Left kidney (tissue), 8 donors: ENCODE data around the gene CHKB. TPM values are rescaled to one million over a fixed set of nuclear protein-coding genes. Genes with fewer than 3 reads are reported as not detected.
"Not testable (repeated sequence)": the region's sequence is repeated elsewhere in the genome, so short reads cannot be mapped to it uniquely, and the experiment has no call there.

ENCODE experiments used
- DNase-seq: peaks from one replicate; pipeline ENCODE4 v3.0.0-alpha.2; 2013
- long read RNA-seq, 8 donors: transcript quantifications; one replicate each; lab custom pipeline, GENCODE V29; 2026
- polyA plus RNA-seq: library from polyadenylated mRNA; unstranded; fragments of 120-200 nt; gene quantifications from one replicate; pipeline ENCODE4 v1.2.1, GENCODE V29; 2013; ENCODE audit not compliant: insufficient read length

The CHKB gene
- polyA plus RNA-seq: 112 TPM
- long read RNA-seq, donor 1, transcript CHKB-201 (11 exons, 1,638 nt): major isoform, 12 of 22 reads
- long read RNA-seq, donor 1, partial matches to known transcripts: 5 of 22 reads
- long read RNA-seq, donor 1, other reads (novel, unspliced or antisense): 0 of 22 reads
- long read RNA-seq, donor 2, transcript CHKB-212 (9 exons, 2,069 nt): minor isoform, 5 of 21 reads
- long read RNA-seq, donor 2, transcript CHKB-201 (11 exons, 1,638 nt): major isoform, 10 of 21 reads
- long read RNA-seq, donor 2, partial matches to known transcripts: 0 of 21 reads
- long read RNA-seq, donor 2, other reads (novel, unspliced or antisense): 5 of 21 reads
- long read RNA-seq, donor 3, transcript CHKB-201 (11 exons, 1,638 nt): major isoform, 9 of 13 reads
- long read RNA-seq, donor 3, partial matches to known transcripts: 0 of 13 reads
- long read RNA-seq, donor 3, other reads (novel, unspliced or antisense): 0 of 13 reads
- long read RNA-seq, donor 4, partial matches to known transcripts: 0 of 1 reads
- long read RNA-seq, donor 4, other reads (novel, unspliced or antisense): 0 of 1 reads
- long read RNA-seq, donor 5, transcript CHKB-201 (11 exons, 1,638 nt): major isoform, 16 of 36 reads
- long read RNA-seq, donor 5, transcript CHKB-212 (9 exons, 2,069 nt): minor isoform, 6 of 36 reads
- long read RNA-seq, donor 5, partial matches to known transcripts: 9 of 36 reads
- long read RNA-seq, donor 5, other reads (novel, unspliced or antisense): 0 of 36 reads
- long read RNA-seq, donor 6, transcript CHKB-201 (11 exons, 1,638 nt): major isoform, 11 of 13 reads
- long read RNA-seq, donor 6, partial matches to known transcripts: 0 of 13 reads
- long read RNA-seq, donor 6, other reads (novel, unspliced or antisense): 0 of 13 reads
- long read RNA-seq, donor 7, transcript CHKB-201 (11 exons, 1,638 nt): major isoform, 24 of 35 reads
- long read RNA-seq, donor 7, transcript CHKB-212 (9 exons, 2,069 nt): minor isoform, 5 of 35 reads
- long read RNA-seq, donor 7, partial matches to known transcripts: 5 of 35 reads
- long read RNA-seq, donor 7, other reads (novel, unspliced or antisense): 0 of 35 reads
- long read RNA-seq, donor 8, partial matches to known transcripts: 0 of 5 reads
- long read RNA-seq, donor 8, other reads (novel, unspliced or antisense): 0 of 5 reads

- DNase-seq: peak; percentile 97
Measured at GRCh38 chr22:50582493-50583293, at the start of gene CHKB. CHKB (minus strand) TSS chr22:50582849; CDS start chr22:50582781, 68 bp downstream.

- no peak for DNase-seq
Measured at GRCh38 chr22:50630376-50630775, 47.7 kb upstream of the CHKB start.

GRCh38 chr22:50628543-50629134 is 46.0 kb upstream of the CHKB start:
- no peak for DNase-seq

- DNase-seq: peak; percentile 76
Measured at GRCh38 chr22:50627642-50628542, 45.2 kb upstream of the CHKB start, which contains the start of gene ARSA. ARSA (minus strand) TSS chr22:50628152; CDS start chr22:50627779, 373 bp downstream.

DNA sequence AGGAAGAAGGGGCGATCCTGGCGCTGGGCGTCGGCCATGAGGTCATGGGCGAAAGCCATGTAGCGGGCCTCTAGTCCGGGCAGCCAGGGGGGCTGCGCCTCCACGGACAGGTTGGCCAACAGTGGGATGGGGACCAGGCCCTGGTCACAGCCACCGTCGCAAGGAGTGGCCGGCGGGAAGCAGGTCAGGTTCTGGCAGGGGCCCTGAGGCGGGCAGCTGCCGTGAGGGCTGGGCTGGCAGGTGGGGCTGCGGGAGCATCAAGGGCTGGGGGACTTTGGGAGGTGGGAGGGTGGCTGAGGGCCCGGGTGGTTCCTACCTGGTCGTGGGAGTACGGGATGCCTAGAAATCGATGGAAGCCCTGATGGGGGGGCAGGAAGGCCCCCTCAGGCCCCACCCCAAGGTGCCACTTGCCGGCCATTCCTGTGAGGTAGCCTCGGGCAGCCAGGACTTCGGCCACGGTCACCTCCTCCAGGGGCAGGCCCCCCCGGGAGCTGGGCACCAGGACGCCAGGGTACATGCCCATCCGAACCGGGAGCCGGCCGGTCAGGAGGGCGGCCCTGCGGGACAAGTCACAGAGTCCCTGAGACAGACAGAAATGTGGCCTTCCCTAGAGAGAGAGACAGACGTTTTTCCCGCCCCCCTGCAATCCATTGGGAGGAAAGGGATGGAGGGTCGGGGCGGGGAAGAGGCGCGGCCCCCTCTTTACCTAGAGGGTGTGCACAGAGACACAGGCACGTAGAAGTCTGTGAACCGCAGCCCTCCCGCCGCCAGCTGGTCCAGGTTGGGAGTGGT is 44.4 kb upstream of the CHKB start:
- DNase-seq: no peak

- no peak for DNase-seq
Measured at GRCh38 chr22:50626314-50626849, 43.7 kb upstream of the CHKB start.

GRCh38 chr22:50625568-50626313 is 43.1 kb upstream of the CHKB start:
- no peak for DNase-seq

GRCh38 chr22:50625131-50625567 is 42.5 kb upstream of the CHKB start:
- no peak for DNase-seq

DNA sequence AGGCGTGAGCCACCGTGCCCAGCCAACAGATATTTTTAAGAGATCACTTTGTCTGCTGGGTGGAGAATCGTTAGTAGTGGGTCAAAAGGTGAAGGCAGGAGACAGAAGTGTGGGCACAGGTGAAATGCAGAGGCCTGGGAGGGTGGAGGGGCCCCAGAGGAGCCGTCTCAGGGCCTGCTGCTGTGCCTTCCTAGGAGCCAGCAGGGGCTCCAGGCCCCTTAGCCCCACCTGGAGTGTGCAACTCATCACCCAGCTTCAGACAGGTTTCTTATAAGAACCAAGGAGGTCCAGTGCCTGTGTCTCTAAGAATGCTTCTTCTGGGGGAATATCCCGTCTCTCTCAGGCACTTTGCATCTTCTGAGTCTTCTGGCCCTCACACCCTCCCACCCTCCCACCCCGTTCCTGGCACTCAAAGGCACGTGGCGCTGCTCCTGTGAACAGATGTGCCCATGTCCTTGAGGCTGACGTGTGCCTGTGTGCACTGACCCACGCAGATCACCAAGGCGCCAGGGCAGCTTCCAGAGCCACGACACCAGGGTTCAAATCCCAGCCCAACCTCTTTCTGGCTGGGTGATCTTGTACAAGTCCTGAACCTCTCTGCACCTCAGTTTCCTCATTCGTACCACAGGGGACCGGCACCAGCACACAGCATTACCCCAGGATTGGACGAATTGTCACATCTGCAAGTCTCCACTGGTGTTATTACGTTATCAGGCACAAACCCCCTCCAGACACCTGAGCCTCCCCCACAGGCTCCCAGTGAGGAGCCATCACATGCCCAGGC is 41.9 kb upstream of the CHKB start:
- DNase-seq: no peak

DNA sequence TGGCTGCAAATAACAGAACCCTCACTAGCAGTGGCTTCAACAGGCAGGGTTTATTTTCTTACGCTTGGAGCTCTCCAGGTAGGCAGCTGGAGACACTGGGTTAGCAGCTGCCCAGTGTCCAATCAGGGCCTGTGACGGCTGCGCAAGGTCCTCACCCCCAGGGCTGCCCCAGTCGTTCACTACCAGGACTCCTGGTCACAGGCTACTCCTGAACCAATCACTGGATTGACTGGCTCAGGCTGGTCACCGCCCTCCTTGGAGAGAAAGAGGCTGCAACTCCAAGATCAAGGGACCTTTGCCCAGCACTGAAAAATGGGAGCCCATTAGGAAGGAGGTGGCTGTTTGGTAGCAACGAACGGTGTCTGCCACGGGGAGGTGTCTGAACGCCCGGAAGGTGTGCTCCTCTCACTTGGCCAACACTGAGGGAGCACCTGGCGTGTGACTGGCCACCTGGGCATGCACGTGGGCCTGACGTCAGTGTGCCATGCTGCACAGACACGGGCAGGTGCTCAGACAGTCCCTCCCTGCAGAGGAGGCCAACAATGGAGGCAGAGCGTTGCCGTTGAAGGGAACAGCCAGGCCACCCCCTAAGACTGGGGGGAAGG is 40.2 kb upstream of the CHKB start:
- no peak for DNase-seq

DNA sequence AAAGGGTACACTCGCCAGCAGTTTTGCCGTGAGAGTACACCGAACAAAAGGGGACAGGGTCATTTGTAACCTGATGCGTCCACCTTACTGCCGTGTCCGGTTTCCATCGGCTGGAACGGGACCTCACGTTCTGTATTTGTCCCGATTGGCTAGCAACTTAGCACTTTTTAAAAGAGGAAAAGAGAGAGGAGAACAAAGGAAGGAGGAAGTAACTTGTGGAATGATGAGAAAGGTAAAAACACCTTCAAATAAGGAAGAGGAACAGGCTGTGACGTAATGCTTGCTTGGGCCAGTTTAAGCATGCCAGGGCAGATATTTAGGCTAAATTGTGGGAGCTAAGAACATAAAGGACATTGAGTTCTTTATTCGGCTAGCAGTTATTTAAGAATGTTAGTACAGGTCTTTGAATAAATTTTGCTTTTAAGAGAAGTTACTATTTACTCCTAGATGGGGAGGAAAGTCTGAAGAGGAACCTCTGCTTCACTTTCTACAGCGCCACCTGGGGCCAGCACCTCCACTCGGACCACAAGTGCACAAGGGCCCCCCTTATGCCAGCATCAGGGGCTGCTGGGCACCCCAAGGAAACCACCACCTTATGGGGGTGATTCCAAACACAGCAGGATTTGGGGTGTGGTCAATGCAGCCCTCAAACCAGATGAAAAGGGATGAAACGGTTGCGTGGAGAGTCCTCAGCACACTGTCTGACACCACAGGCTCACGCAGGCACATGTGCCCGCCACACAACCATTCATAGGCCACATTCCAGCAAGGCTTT is 39.5 kb upstream of the CHKB start:
- DNase-seq: no peak

- no peak for DNase-seq
Measured at GRCh38 chr22:50621356-50621880, 38.8 kb upstream of the CHKB start.

DNA sequence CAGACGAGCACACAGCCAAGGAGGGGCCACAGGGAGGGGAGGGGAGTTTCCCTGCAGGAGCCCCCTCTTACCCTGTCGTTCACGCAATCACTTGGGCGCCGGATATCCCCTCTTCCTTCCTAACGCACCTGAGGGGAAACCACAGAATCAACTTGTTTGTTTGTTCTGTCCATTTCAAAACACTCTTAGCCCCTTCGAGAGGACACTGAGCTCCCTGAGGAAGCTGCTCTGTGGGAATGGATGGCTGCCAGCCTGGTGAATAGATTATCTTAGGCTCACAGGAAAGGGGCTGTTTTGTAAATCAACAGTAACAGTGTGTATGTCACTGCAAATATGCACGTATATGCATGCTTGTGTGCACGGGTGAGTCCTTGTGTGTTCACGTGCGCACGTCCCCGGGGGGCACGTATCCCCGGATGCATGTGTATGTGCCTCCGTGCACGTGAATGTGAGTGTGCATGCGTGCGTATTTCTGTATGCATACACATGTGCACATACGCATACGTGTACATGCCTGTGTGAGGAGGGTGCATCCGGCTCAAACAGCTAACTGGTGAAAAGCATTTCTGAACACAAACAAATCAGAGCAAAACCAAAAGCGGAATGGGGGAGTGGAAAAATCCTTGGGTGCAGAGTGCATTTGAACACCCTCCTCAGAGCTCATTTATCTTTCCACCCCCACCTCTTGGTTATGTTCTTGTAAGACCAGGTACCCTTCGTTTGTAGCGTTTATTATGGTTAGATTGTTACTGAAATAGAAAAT is 38.1 kb upstream of the CHKB start:
- DNase-seq: no peak

GRCh38 chr22:50614296-50614695 is 31.6 kb upstream of the CHKB start:
- DNase-seq: not testable (repeated sequence)
